ENCODE measurements around the gene SLC22A31. TPM values are rescaled to one million over a fixed set of nuclear protein-coding genes. Genes with fewer than 3 reads are reported as not detected.
"Not testable (repeated sequence)": the region's sequence is repeated elsewhere in the genome, so short reads cannot be mapped to it uniquely, and the experiment has no call there.

The SLC22A31 gene
- total RNA-seq, 2 experiments from 2014 or later, result not detected

- Histone ChIP-seq H3K79me2 (ENCODE audit: insufficient read depth, low read depth, low read length) (no peaks in the 10 kb centered on the region), H3K4me1 (ENCODE audit: insufficient read depth, low read length, poor library complexity, severe bottlenecking) (peaks cover 25% of the 10 kb centered on the region), H3K4me2 (ENCODE audit: low read length) (peak overlapping the region; percentile 32), H2AFZ (ENCODE audit: low read length) (no peak overlapping the region), H3K9me3 (ENCODE audit: low read length) (no peaks in the 10 kb centered on the region), H4K20me1 (ENCODE audit: insufficient read depth, low read length) (no peaks in the 10 kb centered on the region), H3K4me3 (ENCODE audit: low read depth, low read length, poor library complexity, severe bottlenecking) (no peak overlapping the region), H3K9me2 (ENCODE audit: insufficient read depth, low read length) (no peaks in the 10 kb centered on the region), H3K36me3 (ENCODE audit: insufficient read depth, low read length) (no peaks in the 10 kb centered on the region), H3K27ac (ENCODE audit: low read depth, low read length, poor library complexity, severe bottlenecking) (no peak overlapping the region)
- ChIA-PET POLR2A (no interaction called here), CTCF (ENCODE audit: unreplicated experiment) (interaction anchor here (0.5 to 0.7 kb wide), 4 partner anchors 11 to 357 kb away, joined by 3 to 6 read pairs (median 4); no protein-coding TSS in a partner anchor)
- no TSS peak for BruUV-seq (replicated peaks)
- peak; percentile 85 for DNase-seq (ENCODE audit: low spot score)
- intact Hi-C loops (cut with micrococcal nuclease; ENCODE audit: unreplicated experiment), result loop anchor here (1.0 to 5.0 kb wide), 4 partner anchors 70 to 351 kb away; partner anchors contain the start of gene TRAPPC2L
- TF ChIP-seq CTCF (conservative IDR thresholded peaks at IDR 0.05; ENCODE audit: low read length), result peak; percentile 89
- TF ChIP-seq EZH2phosphoT487 (IDR thresholded peaks at IDR 0.05; ENCODE audit: borderline replicate concordance, low read depth, low read length), result no peak
These were observed 32.9 kb downstream of the SLC22A31 start for GRCh38 chr16:89167425-89167941.

GRCh38 chr16:89166696-89167424 is 33.5 kb downstream of the SLC22A31 start:
- peak overlapping the region; percentile 32 for H3K4me2 ChIP-seq (ENCODE audit: low read length)

GRCh38 chr16:89165681-89165979 is 34.7 kb downstream of the SLC22A31 start:
- H3K9me2 ChIP-seq (ENCODE audit: insufficient read depth, low read length); DNase-seq (ENCODE audit: low spot score); BruUV-seq (replicated peaks); H3K27ac ChIP-seq (ENCODE audit: low read depth, low read length, poor library complexity, severe bottlenecking); H3K9me3 ChIP-seq (ENCODE audit: low read length); H3K79me2 ChIP-seq (ENCODE audit: insufficient read depth, low read depth, low read length); CTCF ChIA-PET (ENCODE audit: unreplicated experiment); H4K20me1 ChIP-seq (ENCODE audit: insufficient read depth, low read length); H2AFZ ChIP-seq (ENCODE audit: low read length); POLR2A ChIA-PET; H3K36me3 ChIP-seq (ENCODE audit: insufficient read depth, low read length); H3K4me2 ChIP-seq (ENCODE audit: low read length); H3K4me3 ChIP-seq (ENCODE audit: low read depth, low read length, poor library complexity, severe bottlenecking): not testable (repeated sequence)
- peaks cover 17% of the 10 kb centered on the region for H3K4me1 ChIP-seq (ENCODE audit: insufficient read depth, low read length, poor library complexity, severe bottlenecking)
- intact Hi-C loops (cut with micrococcal nuclease; ENCODE audit: unreplicated experiment), result loop anchor here (5.0 kb wide), 1 partner anchor 68 kb away; no protein-coding TSS in a partner anchor

More at GRCh38 chr16:89166696-89167424, 33.5 kb downstream of the SLC22A31 start:
- CTCF ChIA-PET (ENCODE audit: unreplicated experiment), result interaction anchor here (0.6 to 0.7 kb wide), 2 partner anchors 303 to 356 kb away, joined by 3 to 5 read pairs; no protein-coding TSS in a partner anchor
- no peak overlapping the region for H3K27ac ChIP-seq (ENCODE audit: low read depth, low read length, poor library complexity, severe bottlenecking)
- no peak overlapping the region for H2AFZ ChIP-seq (ENCODE audit: low read length)
- DNase-seq (ENCODE audit: low spot score), result no peak
- H3K79me2 ChIP-seq (ENCODE audit: insufficient read depth, low read depth, low read length), result no peaks in the 10 kb centered on the region
- H3K36me3 ChIP-seq (ENCODE audit: insufficient read depth, low read length), result no peaks in the 10 kb centered on the region
- H3K4me3 ChIP-seq (ENCODE audit: low read depth, low read length, poor library complexity, severe bottlenecking), result no peak overlapping the region
- TF ChIP-seq CTCF (conservative IDR thresholded peaks at IDR 0.05; ENCODE audit: low read length) (no peak), EZH2phosphoT487 (IDR thresholded peaks at IDR 0.05; ENCODE audit: borderline replicate concordance, low read depth, low read length) (no peak)
- intact Hi-C loops (cut with micrococcal nuclease; ENCODE audit: unreplicated experiment), result loop anchor here (1.0 to 5.0 kb wide), 4 partner anchors 70 to 351 kb away; partner anchors contain the start of gene TRAPPC2L
- H3K4me1 ChIP-seq (ENCODE audit: insufficient read depth, low read length, poor library complexity, severe bottlenecking), result peaks cover 24% of the 10 kb centered on the region
- no peaks in the 10 kb centered on the region for H3K9me3 ChIP-seq (ENCODE audit: low read length)
- no peaks in the 10 kb centered on the region for H3K9me2 ChIP-seq (ENCODE audit: insufficient read depth, low read length)
- H4K20me1 ChIP-seq (ENCODE audit: insufficient read depth, low read length), result no peaks in the 10 kb centered on the region
- POLR2A ChIA-PET, result no interaction called here
- BruUV-seq (replicated peaks), result no TSS peak
